Forelimb muscle (tissue), 1 donor: Measurements from ENCODE around the gene GUCA2A. TPM values are rescaled to one million over a fixed set of nuclear protein-coding genes. Genes with fewer than 3 reads are reported as not detected.

ENCODE experiments used
- DNase-seq: peaks from one replicate; pipeline ENCODE4 v3.0.0-alpha.2; 2013; ENCODE audit warnings: low read depth
- polyA plus RNA-seq: library from polyadenylated mRNA; unstranded; fragments of 120-200 nt; gene quantifications from one replicate; pipeline ENCODE4 v1.2.1, GENCODE V29; 2013; ENCODE audit not compliant: insufficient read length

Gene GUCA2A
- polyA plus RNA-seq, 1 donor, result not detected

GRCh38 chr1:42154685-42155084 lies 9.9 kb downstream of the GUCA2A start:
- no peak for DNase-seq

- no peak for DNase-seq
Observed at GRCh38 chr1:42153624-42154023, 10.9 kb downstream of the GUCA2A start.

GRCh38 chr1:42152907-42153600 lies 11.5 kb downstream of the GUCA2A start, which contains the start of gene GUCA2B:
TSS of gene GUCA2B (plus strand) at chr1:42153410. CDS start at chr1:42153451, 41 bp downstream.
- no peak for DNase-seq

GRCh38 chr1:42152119-42152518 lies 12.4 kb downstream of the GUCA2A start:
- no peak for DNase-seq

GRCh38 chr1:42150651-42151050 lies 13.9 kb downstream of the GUCA2A start:
- no peak for DNase-seq

- DNase-seq, result no peak
Observed at GRCh38 chr1:42148166-42148565, 16.4 kb downstream of the GUCA2A start.

GRCh38 chr1:42146626-42147320 lies 17.8 kb downstream of the GUCA2A start:
- DNase-seq, result no peak

- DNase-seq, result no peak
Observed at GRCh38 chr1:42145764-42146625, 18.6 kb downstream of the GUCA2A start.

GRCh38 chr1:42145389-42145716 lies 19.2 kb downstream of the GUCA2A start:
- no peak for DNase-seq

- no peak for DNase-seq
Observed at GRCh38 chr1:42144711-42145388, 19.7 kb downstream of the GUCA2A start.

GRCh38 chr1:42143896-42144710 lies 20.4 kb downstream of the GUCA2A start:
- no peak for DNase-seq

GRCh38 chr1:42142894-42143675 lies 21.5 kb downstream of the GUCA2A start:
- DNase-seq, result no peak

GRCh38 chr1:42141978-42142377 lies 22.6 kb downstream of the GUCA2A start:
- no peak for DNase-seq

- DNase-seq, result no peak
Observed at GRCh38 chr1:42140191-42140590, 24.4 kb downstream of the GUCA2A start.

GRCh38 chr1:42139444-42139843 lies 25.1 kb downstream of the GUCA2A start:
- DNase-seq, result no peak

GRCh38 chr1:42138586-42138985 lies 26.0 kb downstream of the GUCA2A start:
- DNase-seq, result no peak

- no peak for DNase-seq
Observed at GRCh38 chr1:42137766-42138165, 26.8 kb downstream of the GUCA2A start.

GRCh38 chr1:42136466-42136865 lies 28.1 kb downstream of the GUCA2A start:
- no peak for DNase-seq

GRCh38 chr1:42135426-42135825 lies 29.1 kb downstream of the GUCA2A start:
- no peak for DNase-seq
